ENCODE results near the gene H2BW1.
"Not testable (repeated sequence)": the region's sequence is repeated elsewhere in the genome, so short reads cannot be mapped to it uniquely, and the experiment has no call there.

The H2BW1 gene, protein sequence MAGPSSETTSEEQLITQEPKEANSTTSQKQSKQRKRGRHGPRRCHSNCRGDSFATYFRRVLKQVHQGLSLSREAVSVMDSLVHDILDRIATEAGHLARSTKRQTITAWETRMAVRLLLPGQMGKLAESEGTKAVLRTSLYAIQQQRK

GRCh38 chrX:104013606-104014005 is at the start of gene H2BW1:
TSS of gene H2BW1 (minus strand) at chrX:104013708. CDS start at chrX:104013576, 132 bp downstream.
- no peak for DNase-seq

- DNase-seq = not testable (repeated sequence)
Measured at GRCh38 chrX:104062636-104063035, 49.1 kb upstream of the H2BW1 start.

GRCh38 chrX:104054956-104055355 is 41.4 kb upstream of the H2BW1 start:
- not testable (repeated sequence) for DNase-seq

GRCh38 chrX:104047171-104047570 is 33.7 kb upstream of the H2BW1 start:
- no peak for DNase-seq

DNA sequence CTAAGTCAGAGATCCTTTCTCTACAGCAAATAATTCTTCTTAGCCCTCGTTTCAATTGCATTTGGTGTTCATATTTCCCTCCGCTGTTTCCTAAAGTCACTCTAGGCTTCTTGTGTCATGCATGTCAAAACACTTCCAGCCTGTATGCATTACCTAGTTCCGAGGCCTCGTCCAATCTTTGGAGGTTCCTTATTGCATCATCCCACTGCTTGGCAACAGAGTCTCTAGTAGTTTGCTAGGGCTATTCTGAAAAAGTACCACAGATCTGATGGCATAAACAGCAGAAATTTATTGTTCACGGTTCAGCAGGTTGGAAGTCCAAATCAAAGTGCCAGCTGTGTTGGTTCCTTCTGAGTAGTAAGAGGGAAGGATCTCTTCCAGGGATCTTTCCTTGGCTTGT is 32.1 kb upstream of the H2BW1 start:
- DNase-seq = no peak

- no peak for DNase-seq
Measured at GRCh38 chrX:104041003-104041402, 27.5 kb upstream of the H2BW1 start.

DNA sequence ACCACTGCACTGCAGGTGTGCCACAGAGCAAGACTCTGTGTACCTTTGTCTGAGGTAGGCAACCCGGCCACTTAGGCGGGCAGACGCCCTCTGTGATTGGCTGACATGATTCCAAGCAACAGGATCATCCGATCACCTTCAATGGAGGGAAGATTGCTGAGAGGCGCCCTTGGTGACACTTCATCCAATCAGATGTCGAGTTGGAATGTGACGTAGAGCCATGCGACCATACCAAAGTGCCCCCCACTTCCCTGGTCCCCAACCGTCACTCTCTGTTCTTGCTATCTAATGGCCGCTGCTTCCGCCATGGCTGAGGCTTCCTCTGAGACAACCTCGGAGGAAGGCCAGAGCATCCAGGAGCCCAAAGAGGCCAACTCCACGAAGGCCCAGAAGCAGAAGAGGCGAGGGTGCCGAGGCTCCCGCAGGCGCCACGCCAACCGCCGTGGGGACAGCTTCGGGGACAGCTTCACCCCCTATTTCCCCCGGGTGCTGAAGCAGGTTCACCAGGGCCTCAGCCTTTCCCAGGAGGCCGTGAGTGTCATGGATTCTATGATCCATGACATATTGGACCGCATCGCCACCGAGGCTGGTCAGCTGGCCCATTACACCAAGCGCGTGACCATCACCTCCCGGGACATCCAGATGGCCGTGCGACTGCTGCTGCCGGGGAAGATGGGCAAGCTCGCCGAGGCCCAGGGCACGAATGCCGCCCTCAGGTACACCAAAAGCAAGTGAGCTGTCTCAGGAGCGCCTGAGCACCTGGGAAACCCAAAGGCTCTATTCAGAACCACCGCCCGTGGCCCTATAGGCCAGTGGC is 26.4 kb upstream of the H2BW1 start, which contains the start of gene H2BW2:
TSS of gene H2BW2 (plus strand) at position 268 of the 817 bp plus-strand sequence. CDS start at position 307, 39 bp downstream.
- no peak for DNase-seq

DNA sequence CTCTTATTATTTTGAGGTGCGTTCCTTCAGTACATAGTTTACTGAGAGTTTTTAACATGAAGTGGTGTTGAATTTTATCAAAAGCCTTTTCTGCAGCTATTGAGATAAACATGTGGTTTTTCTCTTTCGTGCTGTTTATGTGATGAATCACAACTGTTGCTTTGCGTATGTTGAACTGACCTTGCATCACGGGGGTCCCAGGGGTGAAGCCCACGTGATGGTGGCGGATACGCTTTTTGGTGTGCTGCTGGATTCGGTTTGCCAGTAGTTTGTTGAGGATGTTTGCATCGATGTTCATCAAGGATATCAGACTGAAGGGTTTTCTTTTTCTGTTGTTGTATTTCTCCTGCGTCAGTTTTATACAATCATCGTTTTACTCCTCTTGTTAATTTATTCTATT is 4.6 kb upstream of the H2BW1 start:
- DNase-seq = no peak

- DNase-seq = not testable (repeated sequence)
Measured at GRCh38 chrX:104015576-104015975, 2.1 kb upstream of the H2BW1 start.

DNA sequence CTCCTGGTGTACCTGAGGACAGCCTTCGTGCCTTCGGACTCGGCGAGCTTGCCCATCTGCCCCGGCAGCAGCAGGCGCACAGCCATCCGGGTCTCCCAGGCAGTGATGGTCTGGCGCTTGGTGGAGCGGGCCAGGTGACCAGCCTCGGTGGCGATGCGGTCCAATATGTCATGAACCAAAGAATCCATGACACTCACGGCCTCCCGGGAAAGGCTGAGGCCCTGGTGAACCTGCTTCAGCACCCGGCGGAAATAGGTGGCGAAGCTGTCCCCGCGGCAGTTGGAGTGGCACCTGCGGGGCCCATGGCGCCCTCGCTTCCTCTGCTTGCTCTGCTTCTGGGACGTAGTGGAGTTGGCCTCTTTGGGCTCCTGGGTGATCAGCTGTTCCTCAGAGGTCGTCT is 350 bp downstream of the H2BW1 start:
- no peak for DNase-seq

- DNase-seq = no peak
Measured at GRCh38 chrX:104008831-104009230, 4.7 kb downstream of the H2BW1 start.

GRCh38 chrX:103999234-103999633 is 14.3 kb downstream of the H2BW1 start:
- DNase-seq = no peak

DNA sequence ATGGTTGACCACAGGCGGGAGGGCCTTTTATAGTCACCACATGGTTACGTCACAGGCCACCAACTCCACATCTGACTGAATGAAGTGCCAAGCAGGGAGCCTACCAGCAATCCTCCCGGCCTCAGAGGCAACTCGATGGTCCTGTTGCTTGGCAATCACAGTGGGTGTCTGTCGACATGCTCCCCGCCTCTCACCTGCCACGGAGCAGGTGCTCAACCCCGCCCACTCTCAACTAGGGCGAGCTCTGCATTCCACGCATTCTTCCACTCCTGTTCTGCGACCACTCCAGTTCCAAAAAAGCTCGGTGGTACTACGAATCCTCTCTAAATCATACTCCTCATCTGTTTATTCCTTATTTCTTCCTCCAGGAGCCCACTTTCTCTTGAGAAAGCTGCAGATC is 30.0 kb downstream of the H2BW1 start:
- DNase-seq = not testable (repeated sequence)

DNA sequence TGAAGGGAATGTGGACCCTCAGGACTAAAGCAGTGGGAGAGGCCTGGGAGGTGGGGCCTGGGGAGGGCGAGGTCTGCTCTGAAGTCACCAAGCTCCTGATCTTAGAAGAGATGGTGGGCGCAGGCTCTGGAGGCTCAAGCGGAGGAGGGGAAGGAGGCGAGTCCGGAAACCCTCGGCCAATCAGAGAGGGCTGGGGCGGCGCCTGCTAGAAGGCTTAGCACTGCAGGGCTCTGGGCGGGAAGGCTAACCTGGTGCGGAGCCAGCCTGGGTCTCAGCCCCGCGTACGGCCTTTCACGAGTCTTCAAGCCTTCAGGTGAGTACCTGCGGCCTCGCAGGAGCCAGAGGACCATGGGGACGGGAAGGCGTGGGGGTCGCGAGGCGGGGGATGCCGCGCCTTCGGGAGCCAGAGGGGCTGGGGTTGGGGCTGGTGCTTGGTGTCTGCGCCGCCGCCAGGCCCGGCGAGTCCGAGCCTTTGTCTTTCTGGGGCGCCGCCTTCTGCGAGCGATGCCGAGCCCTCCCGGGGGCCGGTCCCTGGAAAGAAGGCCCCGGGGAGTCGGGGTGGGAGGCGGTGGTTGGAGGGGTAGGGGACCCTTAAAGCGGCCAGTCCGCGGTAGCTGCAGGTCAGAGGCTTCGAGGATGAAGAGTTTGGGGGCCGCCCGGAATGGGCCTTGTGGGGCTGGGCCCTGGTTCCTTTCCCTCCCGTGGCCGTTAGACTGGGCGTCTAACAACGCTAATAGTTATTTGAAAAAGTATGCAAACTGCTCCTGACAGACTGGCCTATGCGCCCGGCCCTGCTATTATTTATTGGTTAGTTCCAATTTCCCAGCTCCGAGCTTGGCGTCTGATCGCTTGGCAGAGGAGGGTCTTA is 50.9 kb downstream of the H2BW1 start, which contains the start of gene TMSB15B:
TSS of gene TMSB15B (plus strand) at position 217 of the 868 bp plus-strand sequence.
- DNase-seq = not testable (repeated sequence)

All from stimulated activated CD4-positive, alpha-beta T cell treated with anti-CD3 and anti-CD28 coated beads, Interleukin-12 subunit alpha, Interleukin-12 subunit beta, amount 100 ng/mL, for 4 hours (primary cell).